Muscle layer of duodenum (tissue), 2 donors: ENCODE measurements around the gene PHKB.

ENCODE experiments used
- H3K27ac ChIP-seq: one replicate; pipeline ENCODE4 v1.7.0; 2013; ENCODE audit warnings: mild to moderate bottlenecking, low read length
- H3K27me3 ChIP-seq: one replicate; pipeline ENCODE4 v1.7.0; 2013; ENCODE audit warnings: low read depth, mild to moderate bottlenecking, control low read depth, low read length
- H3K36me3 ChIP-seq, 2 donors: one replicate each; pipeline ENCODE4 v1.7.0; 2013; ENCODE audit warnings: low read length in 2 of 2, control low read depth in 1 of 2, mild to moderate bottlenecking in 1 of 2; ENCODE audit not compliant: insufficient read depth in 2 of 2, control insufficient read depth in 1 of 2
- H3K4me1 ChIP-seq, 2 donors: one replicate each; pipeline ENCODE4 v1.7.0; 2013; ENCODE audit warnings: low read length in 2 of 2, mild to moderate bottlenecking in 2 of 2, control low read depth in 1 of 2, moderate library complexity in 1 of 2; ENCODE audit not compliant: insufficient read depth in 2 of 2, control insufficient read depth in 1 of 2
- H3K4me3 ChIP-seq, 2 donors: one replicate each; pipeline ENCODE4 v1.7.0; 2013; ENCODE audit warnings: low read length in 2 of 2, low read depth in 1 of 2, mild to moderate bottlenecking in 1 of 2
- H3K9me3 ChIP-seq, 2 donors: one replicate each; pipeline ENCODE4 v1.7.0; 2013; ENCODE audit warnings: low read length in 2 of 2, control low read depth in 1 of 2, mild to moderate bottlenecking in 1 of 2; ENCODE audit not compliant: control insufficient read depth in 1 of 2
- donor health status: healthy.

The PHKB gene

DNA sequence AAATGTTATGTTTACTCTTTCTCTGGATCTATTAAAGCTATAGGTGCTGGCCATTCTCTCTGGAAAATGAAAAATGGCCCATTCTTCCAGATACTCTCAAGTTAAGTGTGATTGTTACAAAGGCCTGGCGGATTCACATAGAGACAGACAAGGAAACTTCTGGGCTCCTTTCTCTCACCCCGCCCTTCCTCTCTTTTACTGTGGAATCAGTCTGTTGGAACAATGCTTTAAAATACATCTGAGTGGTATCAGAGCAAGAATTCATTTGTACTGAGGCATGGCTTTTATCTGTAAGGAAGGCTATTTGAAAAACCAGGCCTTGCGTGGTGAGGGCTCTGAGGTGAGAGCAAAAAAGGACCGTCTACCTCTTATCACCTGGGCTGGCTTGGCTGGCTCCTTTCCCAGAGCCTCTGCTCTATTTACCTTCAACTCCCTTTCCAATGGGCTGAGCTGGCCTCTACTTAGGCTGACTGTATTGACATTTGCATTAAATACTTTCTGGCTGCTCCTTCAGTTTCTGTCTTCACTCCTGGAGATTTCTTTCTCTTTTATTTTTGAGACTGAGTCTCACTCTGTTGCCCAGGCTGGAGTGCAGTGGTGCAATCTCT lies 274.0 kb downstream of the PHKB start:
- Histone ChIP-seq H3K27me3 (no peaks in the 10 kb centered on the region), H3K4me3 (no peak overlapping the region), H3K27ac (no peak overlapping the region), H3K36me3 (no peaks in the 10 kb centered on the region), H3K9me3 (peaks cover 0 to 3% of the 10 kb centered on the region in 2 donors), H3K4me1 (no peaks in the 10 kb centered on the region)

DNA sequence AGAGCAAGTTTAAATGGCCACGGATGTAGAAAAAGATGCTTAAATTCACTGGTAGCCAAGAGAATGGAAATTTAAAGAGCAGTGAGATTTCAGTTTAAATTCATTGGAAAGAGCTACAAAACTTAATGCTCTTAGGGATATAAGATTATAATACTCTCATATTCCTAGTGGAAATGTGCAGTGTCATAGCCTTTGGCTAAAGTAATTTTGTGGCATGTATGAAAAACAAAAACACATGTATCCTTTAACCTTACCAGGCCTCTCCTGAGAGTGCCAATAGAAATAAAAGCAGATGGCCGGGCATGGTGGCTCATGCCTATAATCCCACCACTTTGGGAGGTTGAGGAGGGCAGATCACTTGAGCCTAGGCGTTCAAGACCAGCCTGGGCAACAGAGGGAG lies 289.2 kb downstream of the PHKB start:
- H3K27ac ChIP-seq: no peak overlapping the region

More for the DNA sequence above, 289.2 kb downstream of the PHKB start:
- Histone ChIP-seq H3K36me3 (no peaks in the 10 kb centered on the region), H3K27me3 (no peaks in the 10 kb centered on the region), H3K4me1 (no peaks in the 10 kb centered on the region), H3K4me3 (no peak overlapping the region), H3K9me3 (no peaks in the 10 kb centered on the region)
